ENCODE results near the gene RELA.

The RELA gene

GRCh38 chr11:65662799-65663638 lies at the start of gene RELA:
TSS of gene RELA (minus strand) at chr11:65662916. CDS start at chr11:65662832, 84 bp downstream.
- Histone ChIP-seq H2AFZ (peak within 1 kb of the TSS; percentile 83), H3K4me2 (ENCODE audit: low read length) (peak within 1 kb of the TSS; percentile 89), H3K27me3 (ENCODE audit: control insufficient read depth, insufficient read depth, low read length) (no peaks in the 10 kb centered on the region), H3K27ac (peak within 1 kb of the TSS; percentile 97), H3K9me3 (ENCODE audit: control insufficient read depth, low read length) (no peaks in the 10 kb centered on the region), H3K79me2 (no peaks in the 10 kb centered on the region), H3K36me3 (ENCODE audit: control insufficient read depth, insufficient read depth, low read length) (no peaks in the 10 kb centered on the region), H3K4me1 (no peaks in the 10 kb centered on the region), H3K9ac (peak within 1 kb of the TSS; percentile 63), H3K4me3 (ENCODE audit: low read depth, low read length) (peak within 1 kb of the TSS; percentile 83)
- no peak for TF ChIP-seq CTCF (IDR thresholded peaks at IDR 0.05)

DNA sequence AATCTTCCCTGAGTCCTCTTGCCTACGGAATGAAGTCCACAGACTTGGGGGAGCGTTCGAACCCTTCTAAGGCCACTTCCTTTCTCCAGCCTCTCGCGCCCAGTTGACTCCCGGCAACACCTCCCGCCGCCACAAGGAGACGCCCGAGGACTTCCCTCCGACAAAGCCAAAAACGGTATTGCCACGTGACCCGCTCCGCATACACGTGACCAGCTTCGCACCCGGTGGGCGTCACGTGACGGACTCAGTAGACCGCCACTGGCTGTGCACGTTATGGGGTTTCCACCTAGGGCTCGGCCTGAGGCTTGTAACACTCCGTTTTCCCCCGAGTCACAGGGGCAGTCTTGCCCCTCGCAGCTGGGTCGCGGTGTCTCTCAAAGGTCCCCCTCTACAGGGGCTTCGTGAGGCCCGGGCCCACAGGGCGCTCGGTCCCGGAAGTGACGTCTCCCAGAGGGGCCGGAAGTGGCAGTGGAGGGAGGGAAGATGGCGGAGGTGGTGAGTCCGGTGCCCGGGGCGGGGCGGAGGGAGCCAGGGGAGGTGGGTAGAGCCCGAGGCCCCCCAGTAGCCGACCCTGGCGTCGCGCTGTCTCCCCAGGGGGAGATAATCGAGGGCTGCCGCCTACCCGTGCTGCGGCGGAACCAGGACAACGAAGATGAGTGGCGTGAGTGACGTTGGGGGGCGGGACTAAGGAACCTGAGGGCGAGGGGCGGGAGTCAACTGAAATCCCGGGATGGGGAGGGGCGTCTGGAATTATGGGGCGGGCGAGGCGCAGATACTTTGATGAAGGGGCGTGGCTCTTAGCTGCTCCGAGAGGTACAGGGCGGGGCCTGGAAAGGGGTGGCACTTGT lies 49.3 kb upstream of the RELA start, which contains the start of gene KAT5:
Gene KAT5 (plus strand): TSS at position 468 of the 848 bp plus-strand sequence. CDS start 16 bp downstream, at position 484.
- Histone ChIP-seq H3K27me3 (ENCODE audit: control insufficient read depth, insufficient read depth, low read length) (no peaks in the 10 kb centered on the region), H2AFZ (peak within 1 kb of the TSS; percentile 99), H3K36me3 (ENCODE audit: control insufficient read depth, insufficient read depth, low read length) (no peaks in the 10 kb centered on the region), H3K4me1 (peaks cover 3% of the 10 kb centered on the region), H3K4me2 (ENCODE audit: low read length) (peak within 1 kb of the TSS; percentile 99), H3K9me3 (ENCODE audit: control insufficient read depth, low read length) (no peaks in the 10 kb centered on the region), H3K27ac (peak within 1 kb of the TSS; percentile 98), H3K4me3 (ENCODE audit: low read depth, low read length) (peak within 1 kb of the TSS; percentile 94), H3K9ac (peak within 1 kb of the TSS; percentile 96), H3K79me2 (no peaks in the 10 kb centered on the region)
- TF ChIP-seq CTCF (IDR thresholded peaks at IDR 0.05), result peak; percentile 95

DNA sequence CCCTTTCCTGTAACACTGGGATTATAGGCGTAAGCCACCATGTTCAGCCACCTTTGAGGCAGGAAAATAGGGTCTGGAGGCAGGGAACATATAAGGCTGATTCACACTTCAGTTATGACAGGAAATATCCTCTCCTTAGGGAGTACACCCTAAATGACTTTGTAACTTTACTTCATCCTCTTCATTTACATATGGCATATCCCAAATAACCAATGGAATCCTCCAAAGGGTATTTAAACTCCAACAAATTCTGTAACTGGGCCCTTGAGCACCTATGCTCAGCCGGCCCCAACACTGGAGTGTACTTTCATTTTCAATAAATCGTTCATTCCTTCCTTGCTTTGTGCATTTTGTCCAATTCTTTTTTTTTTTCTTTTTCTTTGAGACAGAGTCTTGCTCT lies 47.7 kb upstream of the RELA start:
- no peak overlapping the region for H3K4me3 ChIP-seq (ENCODE audit: low read depth, low read length)
- no peaks in the 10 kb centered on the region for H3K79me2 ChIP-seq
- no peak for TF ChIP-seq CTCF (IDR thresholded peaks at IDR 0.05)
- H3K27ac ChIP-seq, result no peak overlapping the region
- H3K27me3 ChIP-seq (ENCODE audit: control insufficient read depth, insufficient read depth, low read length), result no peaks in the 10 kb centered on the region
- no peaks in the 10 kb centered on the region for H3K9me3 ChIP-seq (ENCODE audit: control insufficient read depth, low read length)
- no peaks in the 10 kb centered on the region for H3K36me3 ChIP-seq (ENCODE audit: control insufficient read depth, insufficient read depth, low read length)
- peaks cover 3% of the 10 kb centered on the region for H3K4me1 ChIP-seq
- no peak overlapping the region for H3K4me2 ChIP-seq (ENCODE audit: low read length)
- H3K9ac ChIP-seq, result no peak overlapping the region
- H2AFZ ChIP-seq, result no peak overlapping the region

DNA sequence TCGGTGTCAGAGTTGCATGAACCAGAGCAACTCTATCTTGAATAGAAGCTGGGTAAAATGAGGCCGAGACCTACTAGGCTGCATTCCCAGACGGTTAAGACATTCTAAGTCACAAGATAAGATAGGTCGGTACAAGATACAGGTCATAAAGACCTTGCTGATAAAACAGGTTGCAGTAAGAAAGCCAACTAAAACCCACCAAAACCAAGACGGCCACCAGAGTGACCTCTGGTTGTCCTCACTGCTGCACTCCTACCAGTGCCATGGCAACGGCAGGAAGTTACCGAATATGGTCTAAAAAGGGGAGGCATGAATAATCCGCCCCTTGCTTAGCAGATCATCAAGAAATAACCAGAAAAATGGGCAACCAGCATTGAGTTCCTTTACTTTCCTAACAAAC lies 46.9 kb upstream of the RELA start:
- no peaks in the 10 kb centered on the region for H3K36me3 ChIP-seq (ENCODE audit: control insufficient read depth, insufficient read depth, low read length)
- no peaks in the 10 kb centered on the region for H3K27me3 ChIP-seq (ENCODE audit: control insufficient read depth, insufficient read depth, low read length)
- H3K9me3 ChIP-seq (ENCODE audit: control insufficient read depth, low read length), result no peaks in the 10 kb centered on the region
- H3K4me1 ChIP-seq, result peaks cover 3% of the 10 kb centered on the region
- H2AFZ ChIP-seq, result no peak overlapping the region
- no peak overlapping the region for H3K4me3 ChIP-seq (ENCODE audit: low read depth, low read length)
- H3K4me2 ChIP-seq (ENCODE audit: low read length), result no peak overlapping the region
- no peak overlapping the region for H3K27ac ChIP-seq
- no peak for TF ChIP-seq CTCF (IDR thresholded peaks at IDR 0.05)
- no peaks in the 10 kb centered on the region for H3K79me2 ChIP-seq
- H3K9ac ChIP-seq, result no peak overlapping the region
